Suprapubic skin (tissue), 3 donors: ENCODE results near the gene TSHZ2.

Experiments used
- CTCF ChIP-seq, 2 donors: fragments of 200-600 bp in 1 of 2; fragments of 450-650 bp in 1 of 2; sonication (generic) in 1 of 2; IDR thresholded peaks; one replicate each; pipeline ENCODE4 v1.5.1; 2016 to 2019; ENCODE audit warnings: antibody characterized with exemption in 2 of 2, mild to moderate bottlenecking in 1 of 2, moderate library complexity in 1 of 2
- POLR2A ChIP-seq, 2 donors: fragments of 450-650 bp; IDR thresholded peaks; one replicate each; pipeline ENCODE4 v1.6.1; 2017; ENCODE audit warnings: antibody characterized with exemption in 2 of 2, mild to moderate bottlenecking in 2 of 2, moderate library complexity in 2 of 2

GRCh38 chr20:53004267-53004813, 32.2 kb downstream of the TSHZ2 start:
- TF ChIP-seq POLR2A (IDR thresholded peaks at IDR 0.05) (no peak), CTCF (IDR thresholded peaks at IDR 0.05) (no peak)
